Activated T-helper 1 cell treated with anti-CD3 and anti-CD28 coated beads, Interleukin-12 subunit alpha, Interleukin-12 subunit beta, Interleukin-2, Interleukin-4 antibody, amounts not matched to agents 30 ng/mL and 10 ng/mL and 1 ng/mL, durations not matched to agents 14 hours and 24 hours and 36 hours (primary cell): ENCODE data around the gene MORF4L1. TPM values are rescaled to one million over a fixed set of nuclear protein-coding genes. Genes with fewer than 3 reads are reported as not detected.

Experiments
- DNase-seq: peaks from one replicate; pipeline ENCODE4 v3.0.0; 2021; ENCODE audit warnings: low spot score
- H3K27ac Mint-ChIP-seq: one replicate; pipeline ENCODE4 v1.8.0; 2021; ENCODE audit warnings: mild to moderate bottlenecking, mixed read lengths
- H3K27me3 Mint-ChIP-seq: one replicate; pipeline ENCODE4 v1.8.0; 2022; ENCODE audit warnings: mild to moderate bottlenecking, moderate library complexity, mixed read lengths; ENCODE audit not compliant: insufficient read depth
- H3K36me3 Mint-ChIP-seq: one replicate; pipeline ENCODE4 v1.8.0; 2021; ENCODE audit warnings: low read depth, mixed read lengths
- H3K4me1 Mint-ChIP-seq: one replicate; pipeline ENCODE4 v1.8.0; 2021; ENCODE audit warnings: low read depth, mixed read lengths
- H3K4me3 Mint-ChIP-seq: one replicate; pipeline ENCODE4 v1.8.0; 2021; ENCODE audit warnings: mild to moderate bottlenecking, moderate library complexity, mixed read lengths
- H3K9me3 Mint-ChIP-seq: one replicate; pipeline ENCODE4 v1.8.0; 2021; ENCODE audit warnings: mixed read lengths
- intact Hi-C: fragments of 100-400 bp; cut with micrococcal nuclease; formaldehyde crosslinking; loops from one replicate; pipeline ENCODE4 v1.15.1; 2024
- total RNA-seq: library from RNA; stranded (reverse); gene quantifications from 2 replicates; pipeline ENCODE4 v1.2.3, GENCODE V29; 2022

Gene MORF4L1
- total RNA-seq, 1 donor from 2014 or later: 270 TPM

GRCh38 chr15:78938658-78939488, 66.2 kb downstream of the MORF4L1 start:
- intact Hi-C loops: no loop called here
- no peak for DNase-seq
- Mint-ChIP-seq H3K27ac (peak overlapping the region; percentile 89), H3K4me1 (peaks cover 42% of the 10 kb centered on the region), H3K9me3 (peaks cover 4% of the 10 kb centered on the region), H3K4me3 (peak overlapping the region; percentile 55), H3K27me3 (peaks cover 13% of the 10 kb centered on the region), H3K36me3 (peaks cover 18% of the 10 kb centered on the region)

GRCh38 chr15:78942741-78943140, 70.1 kb downstream of the MORF4L1 start:
- peaks cover 27% of the 10 kb centered on the region for H3K27me3 Mint-ChIP-seq
- H3K27ac Mint-ChIP-seq: no peak overlapping the region
- peaks cover 13% of the 10 kb centered on the region for H3K36me3 Mint-ChIP-seq
- intact Hi-C loops: no loop called here
- peaks cover 28% of the 10 kb centered on the region for H3K4me1 Mint-ChIP-seq
- peaks cover 4% of the 10 kb centered on the region for H3K9me3 Mint-ChIP-seq
- no peak overlapping the region for H3K4me3 Mint-ChIP-seq
- DNase-seq: no peak

- peaks cover 31% of the 10 kb centered on the region for H3K27me3 Mint-ChIP-seq
- H3K4me3 Mint-ChIP-seq: peak overlapping the region; percentile 84
- DNase-seq: no peak
- no peaks in the 10 kb centered on the region for H3K9me3 Mint-ChIP-seq
- intact Hi-C loops: no loop called here
- peaks cover 18% of the 10 kb centered on the region for H3K4me1 Mint-ChIP-seq
- H3K27ac Mint-ChIP-seq: no peak overlapping the region
- H3K36me3 Mint-ChIP-seq: peaks cover 8% of the 10 kb centered on the region
Observed at GRCh38 chr15:78943692-78944091, 71.0 kb downstream of the MORF4L1 start.

DNA sequence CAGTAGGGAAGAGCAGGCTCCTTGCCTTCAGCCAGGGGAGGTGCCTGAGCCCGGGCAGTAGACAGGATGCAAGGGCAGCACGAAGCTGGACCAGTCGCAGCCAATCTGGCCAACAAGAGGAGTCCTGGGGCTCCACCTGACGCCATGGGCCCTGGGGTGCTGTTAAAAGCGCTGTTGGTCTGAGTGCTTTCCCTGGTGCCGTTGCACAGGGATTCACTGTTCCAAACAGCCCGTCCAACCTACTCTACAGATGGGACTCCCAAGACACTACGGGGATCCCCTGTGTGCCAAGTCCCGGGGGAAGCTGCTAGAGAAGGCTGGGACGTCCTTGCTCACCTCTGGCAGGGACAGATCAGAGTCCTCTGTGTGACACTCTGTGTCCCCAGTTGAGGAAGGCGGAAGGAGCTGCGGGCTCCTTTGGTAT, 71.5 kb downstream of the MORF4L1 start:
- no peak overlapping the region for H3K27ac Mint-ChIP-seq
- H3K4me3 Mint-ChIP-seq: peak overlapping the region; percentile 84
- peaks cover 13% of the 10 kb centered on the region for H3K4me1 Mint-ChIP-seq
- peaks cover 31% of the 10 kb centered on the region for H3K27me3 Mint-ChIP-seq
- intact Hi-C loops: no loop called here
- H3K9me3 Mint-ChIP-seq: no peaks in the 10 kb centered on the region
- H3K36me3 Mint-ChIP-seq: peaks cover 5% of the 10 kb centered on the region
- DNase-seq: no peak

DNA sequence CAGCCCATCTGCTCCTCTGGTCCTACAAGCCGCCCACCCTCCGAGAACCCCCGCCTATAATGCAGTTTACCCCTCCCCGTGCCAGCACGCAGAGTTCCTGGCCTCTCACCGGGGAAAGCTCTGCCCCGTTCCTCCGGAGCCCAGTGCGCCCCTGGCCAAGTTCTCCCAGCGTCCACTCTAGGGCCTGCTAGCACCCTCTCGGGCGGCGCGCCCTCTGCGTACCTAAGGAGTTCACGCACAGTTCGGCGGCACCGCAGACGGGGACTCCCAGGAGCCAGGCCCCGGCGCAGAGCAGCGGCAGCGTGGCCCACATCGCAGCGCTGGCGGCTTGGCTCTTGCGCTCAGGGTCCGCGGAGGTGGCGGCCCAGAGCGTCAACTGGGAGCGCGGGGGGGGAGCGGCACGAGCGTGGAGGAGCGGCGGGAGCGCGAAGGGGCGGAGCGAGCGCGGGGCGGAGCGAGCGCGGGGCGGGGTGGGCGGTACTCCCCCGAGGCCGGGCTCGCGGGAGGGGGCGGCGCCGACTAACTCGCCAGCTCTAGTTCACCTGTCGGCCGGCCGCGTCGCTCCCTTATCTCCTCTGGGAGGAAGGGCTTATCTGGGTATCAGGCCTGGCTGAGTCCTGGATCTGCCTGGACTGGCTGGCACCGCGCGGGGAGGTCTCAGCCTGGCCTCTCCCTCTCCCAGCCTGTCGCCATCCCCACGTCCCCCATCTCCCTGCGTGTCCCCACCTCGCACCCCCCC, 72.1 kb downstream of the MORF4L1 start, which contains the start of gene CTSH:
TSS of gene CTSH (minus strand) at position 378 of the 739 bp plus-strand sequence. CDS start at position 313, 65 bp downstream.
- H3K4me3 Mint-ChIP-seq: peak within 1 kb of the TSS; percentile 84
- H3K27ac Mint-ChIP-seq: peak within 1 kb of the TSS; percentile 44
- H3K9me3 Mint-ChIP-seq: no peaks in the 10 kb centered on the region
- peaks cover 31% of the 10 kb centered on the region for H3K27me3 Mint-ChIP-seq
- H3K36me3 Mint-ChIP-seq: peaks cover 3% of the 10 kb centered on the region
- intact Hi-C loops: no loop called here
- DNase-seq: peak; percentile 63
- peaks cover 7% of the 10 kb centered on the region for H3K4me1 Mint-ChIP-seq

DNA sequence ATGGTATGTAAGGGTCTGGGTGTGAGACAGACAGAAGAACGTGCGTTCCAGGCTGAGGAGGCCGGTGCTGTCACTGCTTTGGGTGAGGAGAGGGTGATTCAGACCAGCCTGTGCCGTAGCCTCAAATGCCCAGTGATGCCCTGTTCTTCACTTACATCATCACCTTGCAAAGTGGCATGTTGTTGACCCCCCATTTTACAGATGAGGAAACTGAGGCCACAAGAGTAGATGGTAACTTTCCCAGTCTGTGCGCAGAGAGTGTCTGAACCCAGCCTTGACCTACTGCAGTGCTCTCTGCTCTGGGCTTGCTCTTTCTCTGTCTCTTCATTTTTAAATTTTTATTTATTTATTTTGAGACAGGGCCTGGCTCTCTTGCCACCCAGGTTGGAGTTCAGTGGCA, 73.8 kb downstream of the MORF4L1 start:
- intact Hi-C loops: no loop called here
- no peak overlapping the region for H3K27ac Mint-ChIP-seq
- peak overlapping the region; percentile 62 for H3K4me3 Mint-ChIP-seq
- DNase-seq: no peak
- H3K4me1 Mint-ChIP-seq: peaks cover 11% of the 10 kb centered on the region
- peaks cover 33% of the 10 kb centered on the region for H3K27me3 Mint-ChIP-seq
- no peaks in the 10 kb centered on the region for H3K9me3 Mint-ChIP-seq
- H3K36me3 Mint-ChIP-seq: peaks cover 3% of the 10 kb centered on the region

DNA sequence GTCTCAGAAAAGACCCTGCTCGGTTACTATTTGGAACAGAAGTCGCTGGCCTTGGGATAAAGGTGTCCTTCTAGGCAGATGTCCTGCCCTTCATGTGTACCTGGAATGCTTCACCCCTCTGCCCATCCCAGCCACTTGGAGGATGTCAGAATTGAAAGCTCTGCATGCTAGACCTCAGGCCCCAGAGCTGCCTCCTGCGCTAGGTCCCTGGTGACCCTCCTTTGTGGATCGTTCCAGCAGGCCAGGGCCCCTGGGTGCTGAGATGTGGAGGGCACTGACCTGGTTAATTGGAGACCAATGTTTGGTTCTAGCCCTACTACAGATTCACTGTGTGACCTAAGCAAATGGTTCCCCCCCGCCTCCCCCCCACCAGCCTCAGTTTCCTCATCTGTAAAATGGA, 74.8 kb downstream of the MORF4L1 start:
- intact Hi-C loops: no loop called here
- Mint-ChIP-seq H3K27ac (no peak overlapping the region), H3K36me3 (peaks cover 2% of the 10 kb centered on the region), H3K4me3 (no peak overlapping the region), H3K9me3 (no peaks in the 10 kb centered on the region), H3K4me1 (peaks cover 15% of the 10 kb centered on the region), H3K27me3 (peaks cover 30% of the 10 kb centered on the region)
- DNase-seq: no peak

Other genes with a start within 250 kb of the MORF4L1 start
- not detected in 2 replicates for gene CHRNB4, start 231.7 kb upstream of the MORF4L1 start, total RNA-seq
- gene ADAMTS7, start 61.4 kb upstream of the MORF4L1 start, total RNA-seq: 0.39 and 0.47 TPM in 2 replicates
- 50.9 and 57.3 TPM in 2 replicates for gene CTSH, start 72.2 kb downstream of the MORF4L1 start, total RNA-seq
- 0.10 TPM in 1 of 2 replicates, not detected in the other for gene RASGRF1, start 217.9 kb downstream of the MORF4L1 start, total RNA-seq